OCI-LY1 (cell line): Measurements from ENCODE around the gene SLC35F5.
"Not testable (repeated sequence)": the region's sequence is repeated elsewhere in the genome, so short reads cannot be mapped to it uniquely, and the experiment has no call there.

Experiments used
- H2AFZ ChIP-seq: fragments of 200-600 bp; sonication (generic), shearing (Covaris generic); 2 replicates; pipeline ENCODE4 v1.6.0; 2014; ENCODE audit warnings: antibody characterized with exemption, mild to moderate bottlenecking, low read length
- H3F3A ChIP-seq: fragments of 200-600 bp; sonication (generic), shearing (Covaris generic); 2 replicates; pipeline ENCODE4 v1.6.0; 2014; ENCODE audit warnings: mild to moderate bottlenecking, antibody characterized with exemption, low read length, moderate library complexity; ENCODE audit not compliant: insufficient read depth
- H3K27ac ChIP-seq: fragments of 200-600 bp; sonication (generic); 2 replicates; pipeline ENCODE4 v1.5.1; 2014; ENCODE audit warnings: low read length, mixed run types, mild to moderate bottlenecking, low read depth; ENCODE audit not compliant: poor library complexity, severe bottlenecking
- H3K27me3 ChIP-seq: fragments of 200-600 bp; sonication (generic); 2 replicates; pipeline ENCODE4 v1.6.0; 2014; ENCODE audit warnings: antibody characterized with exemption, mild to moderate bottlenecking, low read length, moderate library complexity; ENCODE audit not compliant: insufficient read depth
- H3K36me3 ChIP-seq: fragments of 200-600 bp; sonication (generic); 2 replicates; pipeline ENCODE4 v1.6.1; 2014; ENCODE audit warnings: mild to moderate bottlenecking, antibody characterized with exemption, low read length, moderate library complexity, mixed read lengths; ENCODE audit not compliant: insufficient read depth
- H3K4me1 ChIP-seq: fragments of 200-600 bp; sonication (generic); 2 replicates; pipeline ENCODE4 v1.5.1; 2014; ENCODE audit warnings: mild to moderate bottlenecking, low read length, moderate library complexity; ENCODE audit not compliant: insufficient read depth, severe bottlenecking
- H3K4me2 ChIP-seq: fragments of 200-600 bp; sonication (generic), shearing (Covaris generic); 2 replicates; pipeline ENCODE4 v1.6.1; 2014; ENCODE audit warnings: low read length
- H3K4me3 ChIP-seq: fragments of 200-600 bp; sonication (generic); 2 replicates; pipeline ENCODE4 v1.5.1; 2014; ENCODE audit warnings: low read length, low read depth, mild to moderate bottlenecking, mixed read lengths; ENCODE audit not compliant: poor library complexity, severe bottlenecking
- H3K79me2 ChIP-seq: fragments of 200-600 bp; shearing (Covaris generic); 2 replicates; pipeline ENCODE4 v1.6.1; 2016; ENCODE audit warnings: mixed run types, low read length, mixed read lengths; ENCODE audit not compliant: insufficient read depth
- H3K9ac ChIP-seq: fragments of 200-600 bp; sonication (generic), shearing (Covaris generic); 2 replicates; pipeline ENCODE4 v1.6.1; 2014; ENCODE audit warnings: mild to moderate bottlenecking, low read length, mixed read lengths
- H3K9me2 ChIP-seq: fragments of 200-600 bp; sonication (generic), shearing (Covaris generic); 2 replicates; pipeline ENCODE4 v1.6.1; 2014; ENCODE audit warnings: low read depth, mild to moderate bottlenecking, low read length, mixed read lengths
- H3K9me3 ChIP-seq: fragments of 200-600 bp; shearing (Covaris generic); 2 replicates; pipeline ENCODE4 v1.6.1; 2014; ENCODE audit warnings: low read length, mixed read lengths
- H4K20me1 ChIP-seq: fragments of 200-600 bp; sonication (generic), shearing (Covaris generic); 2 replicates; pipeline ENCODE4 v1.6.0; 2016; ENCODE audit warnings: mild to moderate bottlenecking, low read length; ENCODE audit not compliant: insufficient read depth
- CTCF ChIP-seq: fragments of 200-600 bp; sonication (generic), shearing (Covaris generic); IDR thresholded peaks from 2 replicates; pipeline ENCODE4 v1.5.1; 2017; ENCODE audit warnings: mild to moderate bottlenecking, antibody characterized with exemption, low read length, moderate library complexity, mixed read lengths
- EZH2 ChIP-seq: fragments of 200-600 bp; sonication (generic), shearing (Covaris generic); IDR thresholded peaks from 2 replicates; pipeline ENCODE4 v1.8.0; 2017; ENCODE audit warnings: borderline replicate concordance, mixed run types, mild to moderate bottlenecking, antibody characterized with exemption, low read length, moderate library complexity, mixed read lengths

SLC35F5 gene

GRCh38 chr2:113776949-113777348, 20.5 kb upstream of the SLC35F5 start:
- H2AFZ ChIP-seq, result no peak overlapping the region
- H3K9me2 ChIP-seq, result no peaks in the 10 kb centered on the region
- H3K79me2 ChIP-seq, result no peaks in the 10 kb centered on the region
- H3K9me3 ChIP-seq, result no peaks in the 10 kb centered on the region
- peaks cover 21% of the 10 kb centered on the region for H3K4me1 ChIP-seq
- no peak overlapping the region for H3K9ac ChIP-seq
- no peaks in the 10 kb centered on the region for H3K36me3 ChIP-seq
- H3K4me2 ChIP-seq, result no peak overlapping the region
- TF ChIP-seq CTCF (no peak), EZH2 (no peak)
- H3K27ac ChIP-seq, result no peak overlapping the region
- H3F3A ChIP-seq, result no peaks in the 10 kb centered on the region
- no peaks in the 10 kb centered on the region for H4K20me1 ChIP-seq
- no peaks in the 10 kb centered on the region for H3K27me3 ChIP-seq
- H3K4me3 ChIP-seq, result no peak overlapping the region

GRCh38 chr2:113774616-113775015, 18.2 kb upstream of the SLC35F5 start:
- not testable (repeated sequence) for H3K27ac ChIP-seq, H3K9ac ChIP-seq, H3K79me2 ChIP-seq, H4K20me1 ChIP-seq, H3K9me2 ChIP-seq, H3K9me3 ChIP-seq, H3K27me3 ChIP-seq, H2AFZ ChIP-seq, H3F3A ChIP-seq, H3K36me3 ChIP-seq, H3K4me3 ChIP-seq, H3K4me2 ChIP-seq, H3K4me1 ChIP-seq

- H3K9me2 ChIP-seq, result no peaks in the 10 kb centered on the region
- TF ChIP-seq EZH2 (no peak), CTCF (no peak)
- no peaks in the 10 kb centered on the region for H3K79me2 ChIP-seq
- no peak overlapping the region for H3K4me3 ChIP-seq
- H3K36me3 ChIP-seq, result no peaks in the 10 kb centered on the region
- no peaks in the 10 kb centered on the region for H3K9me3 ChIP-seq
- no peaks in the 10 kb centered on the region for H4K20me1 ChIP-seq
- H3F3A ChIP-seq, result no peaks in the 10 kb centered on the region
- H3K27me3 ChIP-seq, result no peaks in the 10 kb centered on the region
- H3K27ac ChIP-seq, result no peak overlapping the region
- H3K4me2 ChIP-seq, result no peak overlapping the region
- H3K4me1 ChIP-seq, result peaks cover 9% of the 10 kb centered on the region
- no peak overlapping the region for H3K9ac ChIP-seq
- H2AFZ ChIP-seq, result no peak overlapping the region
Measured at GRCh38 chr2:113770929-113771328, 14.5 kb upstream of the SLC35F5 start.

- no peaks in the 10 kb centered on the region for H3K79me2 ChIP-seq
- no peaks in the 10 kb centered on the region for H3K27me3 ChIP-seq
- H3K4me2 ChIP-seq, result no peak overlapping the region
- no peak overlapping the region for H3K27ac ChIP-seq
- TF ChIP-seq CTCF (no peak), EZH2 (no peak)
- H3K4me1 ChIP-seq, result peaks cover 5% of the 10 kb centered on the region
- H3K36me3 ChIP-seq, result no peaks in the 10 kb centered on the region
- no peaks in the 10 kb centered on the region for H3K9me2 ChIP-seq
- H4K20me1 ChIP-seq, result no peaks in the 10 kb centered on the region
- no peaks in the 10 kb centered on the region for H3F3A ChIP-seq
- no peak overlapping the region for H3K9ac ChIP-seq
- H3K9me3 ChIP-seq, result no peaks in the 10 kb centered on the region; the same call in 1 of the 2 replicates
- no peak overlapping the region for H3K4me3 ChIP-seq
- no peak overlapping the region for H2AFZ ChIP-seq
Measured at GRCh38 chr2:113769555-113769954, 13.1 kb upstream of the SLC35F5 start.
